Measurements from ENCODE around the gene HAND2.

DNA sequence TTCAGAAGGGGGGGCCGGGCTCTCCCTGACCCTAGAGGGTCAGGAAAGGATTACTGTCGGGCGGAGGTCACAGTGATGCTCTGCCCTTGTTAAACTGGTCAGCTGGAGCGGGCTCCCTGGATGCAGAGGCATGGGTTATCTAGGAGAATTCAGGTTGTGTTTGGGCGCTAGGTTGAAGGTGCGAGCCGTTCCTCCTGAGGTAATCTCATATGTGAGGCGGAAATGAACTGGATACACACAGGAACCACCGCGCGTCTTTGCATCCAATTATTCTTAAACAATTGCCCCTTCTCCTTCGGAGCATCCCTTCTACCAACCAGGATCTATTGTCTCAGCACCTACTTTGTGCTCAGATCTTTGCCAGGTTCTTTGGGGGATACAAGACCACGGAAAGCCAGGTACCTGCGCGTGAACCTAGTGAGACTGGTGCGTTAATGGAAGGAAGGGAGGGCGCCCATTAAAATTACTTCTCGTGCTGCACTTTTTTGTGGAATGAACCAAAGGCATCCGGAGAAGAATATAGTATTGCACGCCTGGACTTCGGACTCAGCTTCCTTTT is 28.4 kb downstream of the HAND2 start:
- TF ChIP-seq POLR2A (IDR thresholded peaks at IDR 0.05) (no peak), POLR2AphosphoS5 (IDR thresholded peaks at IDR 0.05; ENCODE audit: insufficient read depth in 1 of 2, low read depth in 1 of 2) (no peak)
- TF ChIP-seq, protein P1, sequence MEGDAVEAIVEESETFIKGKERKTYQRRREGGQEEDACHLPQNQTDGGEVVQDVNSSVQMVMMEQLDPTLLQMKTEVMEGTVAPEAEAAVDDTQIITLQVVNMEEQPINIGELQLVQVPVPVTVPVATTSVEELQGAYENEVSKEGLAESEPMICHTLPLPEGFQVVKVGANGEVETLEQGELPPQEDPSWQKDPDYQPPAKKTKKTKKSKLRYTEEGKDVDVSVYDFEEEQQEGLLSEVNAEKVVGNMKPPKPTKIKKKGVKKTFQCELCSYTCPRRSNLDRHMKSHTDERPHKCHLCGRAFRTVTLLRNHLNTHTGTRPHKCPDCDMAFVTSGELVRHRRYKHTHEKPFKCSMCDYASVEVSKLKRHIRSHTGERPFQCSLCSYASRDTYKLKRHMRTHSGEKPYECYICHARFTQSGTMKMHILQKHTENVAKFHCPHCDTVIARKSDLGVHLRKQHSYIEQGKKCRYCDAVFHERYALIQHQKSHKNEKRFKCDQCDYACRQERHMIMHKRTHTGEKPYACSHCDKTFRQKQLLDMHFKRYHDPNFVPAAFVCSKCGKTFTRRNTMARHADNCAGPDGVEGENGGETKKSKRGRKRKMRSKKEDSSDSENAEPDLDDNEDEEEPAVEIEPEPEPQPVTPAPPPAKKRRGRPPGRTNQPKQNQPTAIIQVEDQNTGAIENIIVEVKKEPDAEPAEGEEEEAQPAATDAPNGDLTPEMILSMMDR (IDR thresholded peaks at IDR 0.05), result no peak

Data from vagina (tissue), 2 donors.